GM12875 (cell line): ENCODE results near the gene TCERG1L.

Source experiments
- H3K4me3 ChIP-seq: one replicate; pipeline ENCODE4 v1.5.1; 2011; ENCODE audit warnings: low read depth, low read length, control low read depth
- CTCF ChIP-seq: IDR thresholded peaks from 2 replicates; pipeline ENCODE4 v1.5.1; 2011; ENCODE audit warnings: low read depth, mild to moderate bottlenecking, control low read depth, inconsistent platforms, low read length, moderate library complexity, borderline replicate concordance; ENCODE audit not compliant: insufficient read depth

TCERG1L gene

DNA sequence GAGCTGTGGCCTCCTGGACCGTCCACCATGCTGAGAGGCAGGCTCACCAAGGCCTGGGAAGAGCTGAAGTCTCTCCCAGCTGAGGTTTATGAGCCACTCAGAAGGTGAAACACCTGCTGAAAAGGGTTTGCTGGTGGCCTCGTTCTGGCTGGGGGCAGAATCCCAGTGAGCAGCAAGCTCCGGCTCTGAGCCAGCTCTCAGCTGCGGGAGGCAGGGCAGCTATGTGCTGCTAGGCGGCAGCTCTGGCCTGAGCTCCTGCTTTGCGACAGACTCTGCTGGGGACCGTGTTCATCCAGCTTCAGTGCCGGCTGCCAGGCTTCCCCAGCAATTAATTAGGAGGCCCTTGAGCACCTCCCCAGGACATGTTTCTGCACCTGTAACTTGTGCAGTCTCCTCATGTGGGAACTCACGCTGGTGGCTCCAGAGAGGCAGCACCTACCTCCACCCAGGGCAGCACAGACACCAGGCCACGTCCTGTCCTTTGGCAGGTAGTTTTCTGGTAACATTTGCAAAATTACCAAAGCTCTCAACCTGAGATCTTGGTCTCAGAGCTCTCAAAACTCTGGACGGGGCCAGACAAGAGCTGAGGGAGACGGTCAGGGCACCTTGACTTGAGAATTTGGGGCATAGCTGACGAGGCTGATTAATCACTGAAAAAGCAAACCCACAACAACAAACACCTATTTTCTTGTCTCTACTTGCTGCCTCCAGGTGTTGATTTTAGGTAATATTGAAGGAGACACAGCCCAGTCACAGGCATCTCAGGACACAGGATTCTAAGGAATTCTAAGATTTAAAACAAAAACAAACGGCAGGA, 185.0 kb downstream of the TCERG1L start:
- TF ChIP-seq CTCF = no peak
- H3K4me3 ChIP-seq = no peak overlapping the region

DNA sequence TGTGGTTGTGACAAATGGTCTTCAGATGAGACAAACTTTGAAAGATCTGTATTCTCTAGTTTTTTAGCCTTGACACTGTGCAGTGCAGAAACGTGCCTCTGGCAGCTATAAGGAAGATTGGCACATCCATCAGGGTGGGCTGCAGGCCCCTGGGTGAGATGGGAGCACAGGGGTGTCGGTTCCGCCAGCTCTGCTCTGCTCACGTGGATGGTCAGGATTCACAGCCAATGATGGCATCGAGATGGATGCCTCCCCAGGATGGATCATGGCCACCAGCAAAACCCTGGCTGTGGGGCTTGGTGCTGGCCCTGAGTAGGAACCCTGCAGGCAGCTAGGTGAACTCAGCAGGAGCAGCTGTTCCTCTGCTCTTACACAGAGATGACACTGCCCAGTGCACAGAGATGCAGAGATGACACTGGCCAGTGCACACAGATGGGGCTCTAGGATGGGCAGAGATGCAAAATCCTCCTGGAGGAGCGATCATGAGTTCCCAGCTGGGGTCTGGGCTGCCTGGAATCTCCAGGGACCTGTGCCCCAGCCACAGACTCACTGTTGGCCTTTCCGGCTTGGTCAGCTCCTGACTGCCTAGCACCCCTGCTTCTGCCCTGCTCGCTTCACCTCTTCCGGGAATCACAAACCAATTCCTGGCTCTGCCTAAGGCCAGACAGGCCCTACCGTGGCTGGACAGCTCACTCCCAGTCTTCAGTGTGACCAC, 185.9 kb downstream of the TCERG1L start:
- TF ChIP-seq CTCF = no peak
- H3K4me3 ChIP-seq = no peak overlapping the region

- H3K4me3 ChIP-seq = no peak overlapping the region
- TF ChIP-seq CTCF = no peak
Measured at GRCh38 chr10:131124945-131125344, 186.6 kb downstream of the TCERG1L start.

- TF ChIP-seq CTCF = no peak
- no peak overlapping the region for H3K4me3 ChIP-seq
Measured at GRCh38 chr10:131123496-131123895, 188.0 kb downstream of the TCERG1L start.

DNA sequence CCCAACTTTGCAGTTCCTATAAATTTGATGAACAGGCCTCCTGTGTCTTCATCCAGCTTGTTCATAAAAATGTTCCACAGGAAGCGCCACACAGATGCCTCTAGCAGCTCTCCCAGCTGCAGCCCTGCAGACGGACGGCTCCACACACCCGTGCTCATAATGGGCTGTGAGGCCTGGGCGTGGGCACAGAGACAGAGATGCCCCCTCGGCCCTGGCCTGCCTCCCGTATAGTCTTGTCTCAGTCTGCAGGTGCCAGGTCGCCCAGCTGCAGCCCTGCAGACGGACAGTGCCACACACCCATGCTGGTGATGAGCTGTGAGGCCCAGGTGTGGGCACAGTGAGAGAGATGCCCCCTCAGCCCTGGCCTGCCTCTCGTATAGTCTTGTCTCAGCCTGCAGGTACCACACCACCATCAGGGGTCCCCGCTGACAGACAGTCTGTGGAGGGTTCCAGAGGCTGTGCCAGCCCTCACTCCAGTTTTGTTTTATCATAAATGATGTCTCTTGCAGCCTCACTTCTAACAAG, 189.9 kb downstream of the TCERG1L start:
- no peak overlapping the region for H3K4me3 ChIP-seq
- TF ChIP-seq CTCF = no peak

DNA sequence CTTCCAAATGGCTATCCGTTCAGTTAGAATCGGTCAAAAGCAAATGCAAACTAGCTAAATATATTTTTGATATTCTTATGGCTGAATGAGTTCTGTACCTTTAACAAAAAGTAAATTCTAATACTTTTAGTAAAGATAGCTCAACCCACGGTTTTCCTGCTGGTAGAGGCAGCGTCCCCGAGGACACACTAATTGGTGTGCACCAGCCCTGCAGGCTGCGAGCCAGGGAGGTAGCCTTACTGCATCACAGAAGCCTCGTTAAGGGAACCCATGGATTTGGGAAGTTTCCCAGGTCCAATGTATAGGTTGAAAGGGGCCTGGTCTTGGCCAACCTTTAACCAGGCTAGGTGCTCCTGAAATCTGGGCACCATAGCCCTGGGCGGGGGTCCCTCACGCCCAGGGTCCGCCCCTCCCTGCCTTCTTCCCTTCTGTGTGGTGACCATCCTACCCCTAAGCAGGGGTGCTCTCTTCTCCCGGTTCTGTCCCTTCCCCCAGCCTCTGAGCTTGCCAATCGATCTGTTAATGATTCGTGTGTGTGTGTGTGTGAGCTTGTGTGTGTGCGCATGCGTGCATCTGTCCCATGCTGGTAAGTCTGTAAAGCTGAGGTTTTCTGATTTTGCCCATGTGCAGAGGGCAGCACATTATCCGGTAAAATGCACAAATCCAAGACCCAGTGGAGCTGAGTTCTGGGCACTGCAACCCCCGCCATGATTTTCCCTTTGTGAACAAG, 191.7 kb downstream of the TCERG1L start:
- no peak for TF ChIP-seq CTCF
- H3K4me3 ChIP-seq = no peak overlapping the region
